Measurements from ENCODE around the gene TMEM161B.

- TF ChIP-seq CTCF (IDR thresholded peaks at IDR 0.05), result no peak
- TF ChIP-seq POLR2A (IDR thresholded peaks at IDR 0.05), result peak in 1 of 4 donors; percentile 22
- peak in 1 of 2 donors; percentile 28 for TF ChIP-seq POLR2AphosphoS5 (IDR thresholded peaks at IDR 0.05)
- peak in 3 of 4 donors; percentile 12 to 71 (median 21) for TF ChIP-seq EP300 (IDR thresholded peaks at IDR 0.05)
Observed at GRCh38 chr5:88145611-88146467, 122.8 kb downstream of the TMEM161B start.

All from upper lobe of left lung (tissue), 4 donors.